ENCODE results near the gene TM7SF2.
"Not testable (repeated sequence)": the region's sequence is repeated elsewhere in the genome, so short reads cannot be mapped to it uniquely, and the experiment has no call there.

The TM7SF2 gene

GRCh38 chr11:65131417-65131776 lies 19.7 kb downstream of the TM7SF2 start:
- no peak for FAIRE-seq

- FAIRE-seq, result no peak
Observed at GRCh38 chr11:65131895-65132237, 20.2 kb downstream of the TM7SF2 start.

- no peak for FAIRE-seq
Observed at GRCh38 chr11:65132238-65132987, 20.7 kb downstream of the TM7SF2 start.

GRCh38 chr11:65132988-65133700 lies 21.5 kb downstream of the TM7SF2 start:
- FAIRE-seq, result no peak

GRCh38 chr11:65133724-65134123 lies 22.1 kb downstream of the TM7SF2 start:
- no peak for FAIRE-seq

GRCh38 chr11:65134240-65134951 lies 22.7 kb downstream of the TM7SF2 start, which contains the start of gene SYVN1:
TSS of gene SYVN1 (minus strand) at chr11:65134519. CDS start at chr11:65133601, 918 bp downstream.
- no peak for FAIRE-seq

- peak; percentile 84 for FAIRE-seq
Observed at GRCh38 chr11:65134952-65135632, 23.4 kb downstream of the TM7SF2 start.

- FAIRE-seq, result no peak
Observed at GRCh38 chr11:65135633-65136145, 24.0 kb downstream of the TM7SF2 start.

- no peak for FAIRE-seq
Observed at GRCh38 chr11:65136515-65137096, 24.9 kb downstream of the TM7SF2 start.

- no peak for FAIRE-seq
Observed at GRCh38 chr11:65141896-65142494, 30.3 kb downstream of the TM7SF2 start.

GRCh38 chr11:65147352-65148075 lies 35.8 kb downstream of the TM7SF2 start:
- no peak for FAIRE-seq

- FAIRE-seq, result no peak
Observed at GRCh38 chr11:65148657-65149056, 37.0 kb downstream of the TM7SF2 start.

- not testable (repeated sequence) for FAIRE-seq
Observed at GRCh38 chr11:65150131-65150508, 38.4 kb downstream of the TM7SF2 start.

GRCh38 chr11:65150509-65151299 lies 39.0 kb downstream of the TM7SF2 start:
- FAIRE-seq, result no peak

GRCh38 chr11:65151331-65151899 lies 39.7 kb downstream of the TM7SF2 start:
- no peak for FAIRE-seq

GRCh38 chr11:65152122-65152521 lies 40.5 kb downstream of the TM7SF2 start:
- no peak for FAIRE-seq

- FAIRE-seq, result no peak
Observed at GRCh38 chr11:65156256-65156655, 44.6 kb downstream of the TM7SF2 start.

GRCh38 chr11:65156926-65157325 lies 45.3 kb downstream of the TM7SF2 start:
- no peak for FAIRE-seq

- no peak for FAIRE-seq
Observed at GRCh38 chr11:65157336-65157735, 45.7 kb downstream of the TM7SF2 start.

GRCh38 chr11:65159012-65159411 lies 47.3 kb downstream of the TM7SF2 start:
- FAIRE-seq, result no peak
